ENCODE data around the gene TTC13. TPM values are rescaled to one million over a fixed set of nuclear protein-coding genes. Genes with fewer than 3 reads are reported as not detected.
A peak's percentile ranks its signal among the peaks of the same experiment; 100 is the strongest.

Gene TTC13
- total and polyA plus RNA-seq, 7 donors, result 3.0 to 19.7 (median 13.6) TPM

- peaks cover 0 to 41% (median 7%) of the 10 kb centered on the region in 4 donors for H3K36me3 ChIP-seq
- DNase-seq, result peak; percentile 75
- H3K9me3 ChIP-seq, result no peaks in the 10 kb centered on the region
- TF ChIP-seq EP300 (IDR thresholded peaks at IDR 0.05) (no peak), CTCF (IDR thresholded peaks at IDR 0.05) (peak; percentile 30 to 66 (median 44)), POLR2AphosphoS5 (IDR thresholded peaks at IDR 0.05) (no peak), POLR2A (IDR thresholded peaks at IDR 0.05) (no peak)
- no peaks in the 10 kb centered on the region for H3K4me1 ChIP-seq
- WGBS, 2 donors, result 46 to 58% methylated on average over 15 of the region's 15 CpGs
- no peak overlapping the region for H3K4me3 ChIP-seq
- no peak overlapping the region for H3K27ac ChIP-seq
- no peaks in the 10 kb centered on the region for H3K27me3 ChIP-seq
- intact Hi-C loops (cut with DNase I), result loop anchor here (1.0 to 10.0 kb wide), 2 partner anchors 119 to 297 kb away; no protein-coding TSS in a partner anchor
Measured at GRCh38 chr1:230917284-230918135, 61.2 kb downstream of the TTC13 start.

- intact Hi-C loops (cut with DNase I), result loop anchor here (1.0 to 10.0 kb wide), 2 partner anchors 118 to 298 kb away; no protein-coding TSS in a partner anchor
- peaks cover 0 to 40% (median 7%) of the 10 kb centered on the region in 4 donors for H3K36me3 ChIP-seq
- H3K9me3 ChIP-seq, result no peaks in the 10 kb centered on the region
- DNase-seq, result no peak
- no peak for TF ChIP-seq POLR2AphosphoS5 (IDR thresholded peaks at IDR 0.05)
- no peaks in the 10 kb centered on the region for H3K4me1 ChIP-seq
- 80 to 89% methylated on average over 8 of the region's 8 CpGs for WGBS, 2 donors
- no peaks in the 10 kb centered on the region for H3K27me3 ChIP-seq
- no peak overlapping the region for H3K4me3 ChIP-seq
- H3K27ac ChIP-seq, result no peak overlapping the region
Measured at GRCh38 chr1:230916587-230917283, 61.9 kb downstream of the TTC13 start.

GRCh38 chr1:230915078-230915477 lies 63.6 kb downstream of the TTC13 start:
- no peak for DNase-seq
- H3K4me1 ChIP-seq, result peaks cover 0 to 15% (median 12%) of the 10 kb centered on the region in 4 donors
- intact Hi-C loops (cut with DNase I), result loop anchor here (10.0 kb wide), 1 partner anchor 300 kb away; no protein-coding TSS in a partner anchor
- TF ChIP-seq EP300 (IDR thresholded peaks at IDR 0.05) (no peak), CTCF (IDR thresholded peaks at IDR 0.05) (no peak), POLR2AphosphoS5 (IDR thresholded peaks at IDR 0.05) (no peak), POLR2A (IDR thresholded peaks at IDR 0.05) (no peak)
- no peaks in the 10 kb centered on the region for H3K9me3 ChIP-seq
- H3K4me3 ChIP-seq, result no peak overlapping the region
- no peaks in the 10 kb centered on the region for H3K27me3 ChIP-seq
- peaks cover 0 to 24% (median 6%) of the 10 kb centered on the region in 4 donors for H3K36me3 ChIP-seq
- H3K27ac ChIP-seq, result no peak overlapping the region

GRCh38 chr1:230913496-230913895 lies 65.2 kb downstream of the TTC13 start:
- Histone ChIP-seq H3K4me3 (no peak overlapping the region), H3K4me1 (peaks cover 0 to 21% (median 17%) of the 10 kb centered on the region in 4 donors), H3K36me3 (peaks cover 0 to 15% (median 0%) of the 10 kb centered on the region in 4 donors), H3K9me3 (no peaks in the 10 kb centered on the region), H3K27ac (no peak overlapping the region), H3K27me3 (no peaks in the 10 kb centered on the region)
- intact Hi-C loops (cut with DNase I), result loop anchor here (10.0 kb wide), 1 partner anchor 301 kb away; no protein-coding TSS in a partner anchor
- TF ChIP-seq POLR2A (IDR thresholded peaks at IDR 0.05) (no peak), EP300 (IDR thresholded peaks at IDR 0.05) (no peak), CTCF (IDR thresholded peaks at IDR 0.05) (no peak), POLR2AphosphoS5 (IDR thresholded peaks at IDR 0.05) (no peak)
- WGBS, 2 donors, result 93 to 94% methylated on average over 2 of the region's 2 CpGs
- no peak for DNase-seq

- H3K4me1 ChIP-seq, result peaks cover 0 to 45% (median 35%) of the 10 kb centered on the region in 4 donors
- no peak for TF ChIP-seq EP300 (IDR thresholded peaks at IDR 0.05)
- TF ChIP-seq POLR2AphosphoS5 (IDR thresholded peaks at IDR 0.05), result peak in 2 of 4 donors; percentile 7 to 48
- H3K4me3 ChIP-seq, result no peak overlapping the region
- no peak for DNase-seq
- no peaks in the 10 kb centered on the region for H3K27me3 ChIP-seq
- intact Hi-C loops (cut with DNase I), result loop anchor here (10.0 kb wide), 1 partner anchor 304 kb away; no protein-coding TSS in a partner anchor
- H3K27ac ChIP-seq, result peak overlapping the region; percentile 39 to 79 (median 58)
- H3K36me3 ChIP-seq, result peaks cover 0 to 7% (median 0%) of the 10 kb centered on the region in 4 donors
- H3K9me3 ChIP-seq, result no peaks in the 10 kb centered on the region
Measured at GRCh38 chr1:230910755-230911117, 67.9 kb downstream of the TTC13 start.

Measured in sigmoid colon (tissue), 7 donors.